Eye (tissue), 1 donor: ENCODE results near the gene TBC1D8B.
"Not testable (repeated sequence)": the region's sequence is repeated elsewhere in the genome, so short reads cannot be mapped to it uniquely, and the experiment has no call there.

ENCODE experiments used
- DNase-seq: peaks from one replicate; pipeline ENCODE4 v3.0.0-alpha.2; 2015

TBC1D8B gene

DNA sequence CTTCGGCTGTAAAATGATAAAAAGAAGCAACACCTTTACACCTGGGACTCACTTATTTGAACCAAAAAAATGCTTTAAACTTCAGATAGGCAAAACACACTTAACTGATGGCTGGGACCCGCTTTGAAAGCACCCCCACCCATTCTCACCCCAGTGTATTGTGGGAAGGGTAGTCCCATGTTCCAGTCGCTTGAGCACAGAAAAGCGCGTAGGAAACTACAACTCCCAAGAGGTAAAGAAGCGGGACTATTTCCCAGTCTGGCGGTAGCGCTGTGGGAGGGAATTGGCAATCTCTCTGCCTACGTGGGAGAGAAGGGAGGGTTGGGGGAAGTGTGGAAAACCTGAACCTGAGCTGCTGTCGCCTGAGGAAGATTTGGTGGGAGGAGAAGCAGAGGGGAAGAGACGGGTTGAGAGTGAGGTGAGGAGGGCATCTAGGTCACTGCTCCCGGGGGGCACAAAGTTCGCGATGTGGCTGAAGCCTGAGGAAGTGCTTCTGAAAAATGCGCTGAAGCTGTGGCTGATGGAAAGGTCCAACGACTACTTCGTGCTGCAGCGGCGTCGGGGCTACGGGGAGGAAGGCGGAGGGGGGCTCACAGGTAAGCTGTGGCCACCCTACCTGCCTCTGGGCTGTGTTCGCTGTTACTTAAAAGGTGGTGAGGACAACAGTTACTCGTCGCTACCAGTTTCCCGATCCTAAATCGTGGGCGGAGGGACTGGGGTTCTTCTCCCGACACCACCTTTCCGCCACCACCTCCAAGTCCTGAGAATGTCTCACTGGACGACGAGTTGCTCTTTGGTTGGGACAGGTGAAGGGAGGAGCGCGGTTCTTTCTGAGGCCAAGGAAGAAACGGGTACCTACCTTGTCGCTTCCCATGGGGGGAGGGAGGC is at the start of gene TBC1D8B:
Gene TBC1D8B, plus strand, starts transcription at position 286 of the 888 bp plus-strand sequence. Its CDS starts 181 bp downstream, at position 467.
- peak; percentile 91 for DNase-seq

DNA sequence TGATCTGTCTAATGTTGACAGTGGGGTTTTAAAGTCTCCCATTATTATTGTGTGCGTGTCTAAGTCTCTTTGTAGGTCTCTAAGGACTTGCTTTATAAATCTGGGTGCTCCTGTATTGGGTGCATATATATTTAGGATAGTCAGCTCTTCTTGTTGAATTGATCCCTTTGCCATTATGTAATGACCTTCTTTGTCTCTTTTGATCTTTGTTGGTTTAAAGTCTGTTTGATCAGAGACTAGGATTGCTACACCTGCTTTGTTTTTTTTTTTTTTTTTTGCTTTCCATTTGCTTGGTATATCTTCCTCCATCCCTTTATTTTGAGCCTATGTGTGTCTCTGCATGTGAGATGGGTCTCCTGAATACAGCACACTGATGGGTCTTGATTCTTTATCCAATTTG is 33.2 kb upstream of the TBC1D8B start:
- not testable (repeated sequence) for DNase-seq

DNA sequence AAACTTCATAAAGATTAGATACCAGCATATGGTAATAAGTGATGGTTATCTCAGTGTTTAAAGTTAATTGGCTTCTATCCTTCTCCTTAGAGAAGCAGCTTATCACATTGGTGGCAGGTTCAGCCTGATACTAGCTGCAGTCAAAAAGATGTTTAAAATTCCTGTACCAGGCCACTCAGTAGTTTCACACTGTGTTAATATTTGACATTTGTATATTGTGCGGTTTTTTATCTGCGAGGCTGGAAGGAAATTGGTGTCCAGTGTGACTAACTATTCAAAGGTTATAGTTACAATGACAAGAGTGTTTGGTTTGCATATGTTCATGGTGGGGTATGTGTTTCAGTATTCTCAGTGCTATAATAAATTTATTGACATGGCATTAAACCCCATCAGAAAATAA is 27.5 kb upstream of the TBC1D8B start:
- no peak for DNase-seq

DNA sequence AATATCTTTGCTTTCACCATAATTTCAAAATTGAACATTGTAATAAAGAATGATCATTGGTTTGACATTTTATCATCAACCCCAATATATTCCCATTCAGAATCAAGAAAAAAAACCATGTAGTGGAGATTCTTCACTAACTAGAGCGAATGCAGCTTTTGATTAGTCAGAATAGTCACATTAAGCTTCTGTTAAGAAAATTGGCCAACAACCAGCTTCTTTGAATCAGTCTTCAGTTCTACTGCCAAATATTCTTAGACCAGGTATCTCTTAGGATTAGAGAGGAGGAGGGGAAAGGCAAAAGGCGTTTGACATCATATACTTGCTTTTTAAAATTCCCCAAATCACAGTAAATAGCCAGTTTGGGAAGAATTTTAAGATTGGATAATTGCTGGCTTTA is 22.2 kb upstream of the TBC1D8B start:
- DNase-seq, result no peak

DNA sequence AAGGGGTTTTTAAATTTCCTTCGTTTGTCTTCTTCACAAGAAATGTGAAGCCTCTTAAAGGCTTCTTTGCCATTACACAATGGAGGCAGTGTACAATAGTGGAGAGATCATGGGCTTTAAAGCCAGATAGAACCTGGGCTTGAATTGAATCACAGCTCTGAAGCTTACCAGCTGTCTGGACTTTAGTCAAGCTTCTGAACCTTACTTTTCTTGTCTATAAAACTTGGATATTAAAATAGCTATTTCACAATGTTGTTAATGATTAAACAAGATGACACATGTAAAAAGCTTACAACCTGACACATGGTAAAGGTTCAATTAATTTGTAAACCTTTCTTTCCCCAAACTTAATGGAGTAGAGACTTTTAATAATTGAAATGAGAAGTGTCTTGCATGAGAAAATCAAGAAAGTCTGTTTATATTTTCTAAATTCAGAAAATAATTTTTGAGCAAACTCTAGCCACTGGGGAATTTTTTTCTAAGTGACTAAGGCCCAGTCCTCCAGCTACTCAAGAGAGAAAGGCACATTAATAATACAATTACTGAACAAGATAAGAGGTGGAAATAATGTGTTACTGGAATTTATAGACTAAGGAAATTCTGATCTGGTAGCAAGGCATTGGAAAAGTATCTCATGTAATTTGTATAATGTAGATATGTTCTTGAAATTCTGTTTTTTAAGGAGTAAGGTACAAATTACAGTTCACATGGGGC is 21.7 kb upstream of the TBC1D8B start:
- DNase-seq, result no peak

DNA sequence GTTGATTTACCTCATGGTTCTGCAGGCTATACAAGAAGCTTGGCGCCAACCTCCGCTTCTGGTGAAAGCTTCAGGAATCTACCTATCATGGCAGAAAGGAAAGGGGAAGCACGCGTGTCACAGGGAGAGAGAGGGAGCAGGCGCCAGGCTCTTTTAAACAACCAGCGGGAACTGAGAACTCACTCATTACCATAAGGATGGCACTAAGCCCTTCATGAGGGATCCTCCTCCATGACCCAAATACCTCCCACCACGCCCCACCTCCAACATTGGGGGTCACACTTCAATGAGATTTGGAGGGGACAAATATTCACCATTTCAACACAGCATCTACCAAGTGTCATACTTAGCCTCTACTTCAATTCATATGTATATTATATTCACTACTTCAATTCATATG is 18.8 kb upstream of the TBC1D8B start:
- DNase-seq, result no peak

DNA sequence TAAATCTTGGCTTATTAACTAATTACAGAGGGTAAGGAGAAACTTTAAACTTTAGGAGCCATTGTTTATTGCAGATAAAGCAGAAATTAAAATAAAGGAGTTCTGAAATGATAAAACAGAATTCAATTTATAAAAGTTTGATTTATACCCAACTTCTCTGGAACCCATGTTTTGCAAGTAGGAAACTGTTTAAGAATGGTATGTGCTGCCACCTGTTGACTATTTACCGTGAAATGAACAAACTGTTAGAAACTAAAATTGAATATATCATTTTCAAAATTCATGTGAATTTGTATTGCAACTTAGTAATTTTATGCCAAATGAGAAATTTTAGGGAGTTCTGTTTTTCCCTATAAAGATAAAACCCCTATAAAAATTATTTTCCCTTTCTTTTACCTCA is 11.0 kb upstream of the TBC1D8B start:
- peak; percentile 13 for DNase-seq

DNA sequence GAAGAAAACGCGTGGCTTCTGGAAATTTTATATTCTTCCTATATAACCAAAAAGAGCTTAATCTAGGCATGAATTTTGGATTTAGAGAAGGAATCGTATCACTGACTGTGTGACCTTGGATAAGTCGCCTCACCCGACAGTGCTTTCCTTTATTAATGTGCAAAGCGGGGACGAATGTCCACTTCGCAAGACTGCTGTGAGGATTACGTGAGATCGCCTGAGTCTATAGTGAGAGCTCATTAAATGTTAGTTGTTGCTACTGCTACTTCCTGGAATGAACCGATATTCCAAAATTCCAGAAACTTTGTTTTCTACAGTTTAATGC is 448 bp upstream of the TBC1D8B start:
- DNase-seq, result no peak

DNA sequence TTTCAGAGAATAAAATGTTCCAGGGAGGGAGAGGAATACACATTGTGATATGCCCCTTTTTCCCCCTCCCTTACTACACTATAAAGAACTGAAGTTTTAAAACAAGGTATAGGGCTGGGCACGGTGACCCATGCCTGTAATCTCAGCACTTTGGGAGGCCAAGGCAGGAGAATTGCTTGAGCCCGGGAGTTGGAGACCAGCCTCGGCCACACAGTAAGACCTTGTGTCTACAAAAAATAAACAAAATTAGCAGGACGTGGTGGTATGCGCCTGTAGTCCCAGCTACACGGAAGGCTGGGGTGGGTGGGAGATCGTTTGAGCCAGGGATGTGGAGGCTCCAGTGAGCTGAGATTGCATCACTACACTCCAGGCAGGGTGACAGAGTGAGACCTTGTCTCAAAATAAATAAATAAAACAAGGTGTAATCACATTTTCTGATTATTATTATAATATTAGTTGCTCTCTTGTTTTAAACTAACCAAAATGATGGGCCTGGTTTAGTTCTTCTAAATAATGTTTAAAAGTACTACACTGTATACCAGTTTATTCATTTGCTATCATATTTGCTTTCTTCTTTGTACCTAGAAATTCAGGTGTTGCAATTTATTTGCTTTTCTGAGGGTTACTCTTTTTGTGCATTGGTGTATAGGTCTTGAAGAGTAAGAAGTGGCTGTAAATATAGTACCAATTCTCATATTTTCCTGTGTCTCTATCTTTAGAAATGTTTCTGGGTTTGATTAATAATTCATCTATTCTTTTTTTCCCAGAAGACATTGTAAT is 8.8 kb downstream of the TBC1D8B start:
- no peak for DNase-seq

DNA sequence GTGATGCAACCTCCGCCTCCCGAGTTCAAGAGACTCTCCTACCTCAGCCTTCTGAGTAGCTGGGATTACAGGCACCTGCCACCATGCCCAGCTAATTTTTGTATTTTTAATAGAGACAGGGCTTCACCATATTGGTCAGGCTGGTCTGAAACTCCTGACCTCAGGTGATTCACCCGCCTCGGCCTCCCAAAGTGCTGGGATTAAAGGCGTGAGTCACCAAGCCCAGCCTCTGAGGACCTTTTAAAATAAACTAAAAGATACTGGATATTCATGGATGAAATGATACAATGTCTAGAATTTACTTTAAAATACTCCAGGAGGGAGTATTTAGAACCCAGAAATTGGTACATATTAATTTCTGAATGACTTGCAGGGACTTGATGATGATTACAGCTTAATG is 10.5 kb downstream of the TBC1D8B start:
- DNase-seq, result not testable (repeated sequence)

DNA sequence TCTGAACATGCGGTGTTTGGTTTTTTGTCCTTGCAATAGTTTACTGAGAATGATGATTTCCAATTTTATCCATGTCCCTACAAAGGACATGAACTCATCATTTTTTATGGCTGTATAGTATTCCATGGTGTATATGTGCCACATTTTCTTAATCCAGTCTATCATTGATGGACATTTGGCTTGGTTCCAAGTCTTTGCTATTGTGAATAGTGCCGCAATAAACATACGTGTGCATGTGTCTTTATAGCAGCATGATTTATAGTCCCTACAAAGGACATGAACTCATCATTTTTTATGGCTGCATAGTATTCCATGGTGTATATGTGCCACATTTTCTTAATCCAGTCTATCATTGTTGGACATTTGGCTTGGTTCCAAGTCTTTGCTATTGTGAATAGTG is 11.6 kb downstream of the TBC1D8B start:
- DNase-seq, result not testable (repeated sequence)

DNA sequence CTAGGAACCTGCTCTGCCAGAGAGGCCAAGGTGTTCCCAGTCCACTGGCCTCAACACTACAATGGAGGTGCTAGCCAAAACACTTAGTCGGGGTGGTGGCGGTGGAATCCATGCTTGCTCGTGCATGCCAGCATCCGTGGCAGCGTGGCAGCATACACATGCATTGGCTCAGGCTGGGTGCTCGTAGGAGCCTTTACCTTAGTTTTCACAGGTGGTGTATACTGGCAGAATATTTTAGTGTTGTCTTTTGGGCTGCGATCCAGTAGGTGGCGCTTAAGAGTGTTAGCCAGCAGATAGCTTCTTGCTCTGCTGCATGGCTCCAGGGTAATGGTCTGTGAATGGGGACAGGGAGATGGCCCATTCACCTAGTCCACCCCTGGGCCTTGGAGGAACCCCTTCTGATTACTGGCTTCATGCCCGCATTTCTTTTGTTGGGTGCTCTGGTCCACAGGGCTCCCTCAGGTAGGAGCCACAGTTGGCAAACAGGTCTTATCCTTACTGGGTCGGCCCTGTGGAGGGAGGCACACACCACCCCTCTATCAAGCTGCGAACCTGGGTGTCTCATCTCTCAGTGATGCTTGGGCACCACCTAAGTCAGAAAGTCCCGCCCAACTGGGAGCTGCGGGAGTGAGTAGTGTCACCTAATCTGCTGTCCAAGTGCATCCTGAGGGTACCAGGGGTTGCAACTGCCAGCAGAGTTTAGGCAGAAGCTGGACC is 60.7 kb downstream of the TBC1D8B start:
- DNase-seq, result no peak

DNA sequence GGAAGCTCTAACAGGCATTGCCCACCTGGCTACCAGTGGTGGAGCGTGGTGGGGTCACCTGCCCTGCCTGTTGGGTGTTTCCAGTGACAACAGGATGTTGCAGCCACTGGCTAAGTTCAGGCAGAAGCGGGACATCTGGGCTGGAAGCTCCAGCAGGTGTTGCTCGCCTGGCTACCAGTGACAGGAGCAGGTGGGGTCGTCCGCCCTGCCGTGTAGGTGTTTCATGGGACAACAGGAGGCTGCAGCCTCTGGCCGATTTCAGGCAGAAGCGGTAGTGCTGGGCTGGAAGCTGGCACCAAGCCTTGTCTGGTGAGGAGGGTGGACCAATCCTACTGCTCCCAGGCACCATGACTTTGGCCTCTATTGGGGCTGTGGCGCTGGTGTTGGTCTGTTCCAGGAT is 61.2 kb downstream of the TBC1D8B start:
- no peak for DNase-seq

DNA sequence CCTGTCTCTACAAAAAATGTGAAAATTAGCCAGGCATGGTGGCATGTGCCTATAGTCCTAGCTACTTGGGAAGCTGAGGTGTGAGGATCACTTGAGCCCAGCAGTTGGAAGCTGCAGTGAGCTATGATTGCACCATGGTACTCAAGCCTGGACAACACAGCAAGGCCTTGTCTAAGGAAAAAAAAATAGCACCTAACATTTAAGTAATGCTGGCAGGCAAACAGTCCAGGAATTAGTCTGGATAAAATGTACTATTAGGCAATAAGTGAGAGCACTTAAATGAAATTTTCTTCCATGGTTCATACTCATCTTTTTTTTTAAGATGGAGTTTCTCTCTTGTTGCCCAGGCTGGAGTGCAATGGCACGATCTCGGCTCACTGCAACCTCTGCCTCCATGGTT is 70.3 kb downstream of the TBC1D8B start:
- not testable (repeated sequence) for DNase-seq

DNA sequence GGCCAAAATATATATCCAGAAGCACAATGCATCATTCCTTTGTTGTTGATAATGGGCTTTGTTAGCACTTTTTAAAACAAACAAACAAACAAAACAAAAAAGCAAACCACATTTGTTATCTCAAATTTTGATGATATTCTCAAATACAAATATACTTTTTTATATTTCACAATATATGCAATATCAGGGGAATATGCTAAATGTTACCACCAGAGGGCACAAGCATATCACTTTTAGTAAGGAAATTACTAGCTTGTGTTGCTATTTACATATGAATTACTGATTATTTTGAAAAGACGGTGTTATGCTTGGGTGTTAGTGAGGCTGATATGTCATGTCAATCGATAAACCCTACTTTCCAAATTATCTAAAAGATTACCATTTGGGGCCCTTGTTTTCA is 71.6 kb downstream of the TBC1D8B start:
- DNase-seq, result peak; percentile 9

DNA sequence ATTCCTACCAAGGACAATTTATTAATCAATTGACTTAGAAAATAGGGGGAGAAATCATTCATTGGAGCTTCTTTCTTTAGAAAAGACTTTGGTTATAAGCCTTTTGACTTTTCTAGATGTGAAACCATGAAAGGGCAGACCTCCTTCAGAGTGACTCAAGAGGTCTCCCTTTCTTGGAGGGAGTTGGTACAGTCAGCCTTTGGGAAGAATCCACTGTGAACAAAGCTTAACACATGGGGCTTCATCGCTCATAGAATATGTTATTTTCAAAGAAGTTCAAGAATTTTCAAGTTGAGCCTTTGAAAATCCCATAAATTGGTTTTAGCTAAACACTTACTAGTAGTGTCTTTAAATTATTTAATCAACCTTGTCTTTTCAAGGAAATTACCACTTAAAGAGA is 72.7 kb downstream of the TBC1D8B start:
- no peak for DNase-seq

DNA sequence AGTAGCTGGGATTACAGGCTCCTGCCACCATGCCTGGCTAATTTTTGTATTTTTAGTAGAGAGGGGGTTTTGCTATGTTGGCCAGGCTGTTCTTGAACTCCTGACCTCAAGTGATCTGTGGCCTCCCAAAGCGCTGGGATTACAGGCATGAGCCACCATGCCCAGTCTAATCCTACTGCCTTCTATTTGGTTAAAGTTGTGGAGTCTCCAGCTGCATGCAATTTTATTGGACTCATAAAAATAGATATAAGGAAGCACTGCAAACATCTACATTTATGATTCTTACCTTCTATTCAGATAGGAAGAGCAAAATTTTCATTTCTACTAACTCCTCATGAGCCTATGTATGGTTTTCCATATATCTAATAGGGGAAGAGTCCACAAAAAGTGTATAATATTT is 87.0 kb downstream of the TBC1D8B start:
- DNase-seq, result no peak

DNA sequence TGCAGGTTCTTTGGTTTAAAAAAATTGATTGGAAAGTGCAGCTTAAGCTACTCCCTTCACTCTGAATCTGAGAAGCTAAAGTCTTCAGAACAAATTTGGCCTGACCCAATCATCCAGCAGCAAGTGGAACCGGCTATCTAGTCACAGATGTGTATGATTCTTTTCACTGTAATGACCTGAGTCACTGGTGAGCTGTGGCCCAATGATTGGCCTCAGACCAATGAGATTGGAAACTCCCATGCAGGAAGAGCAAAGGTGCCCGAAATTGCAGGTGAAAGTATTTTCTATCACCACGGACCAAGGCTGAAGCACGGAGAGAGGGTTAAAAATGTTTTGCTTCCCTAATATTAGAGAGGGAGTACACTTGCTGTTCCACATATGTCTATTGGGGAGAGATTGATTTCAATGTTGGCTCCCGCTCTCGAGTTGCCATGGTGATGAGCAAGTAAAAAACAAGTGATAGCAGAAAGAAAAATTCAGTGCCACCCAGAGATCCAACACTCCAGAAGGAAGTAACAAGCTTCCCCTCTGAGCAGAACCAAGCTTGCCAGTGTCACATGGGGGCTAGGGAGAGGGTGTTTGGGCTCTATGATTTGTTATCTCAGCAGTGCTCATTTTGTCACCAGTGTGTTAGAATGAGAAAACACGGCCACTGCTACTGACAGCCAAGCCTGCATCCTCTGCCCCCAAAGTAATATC is 89.4 kb downstream of the TBC1D8B start:
- DNase-seq, result no peak

DNA sequence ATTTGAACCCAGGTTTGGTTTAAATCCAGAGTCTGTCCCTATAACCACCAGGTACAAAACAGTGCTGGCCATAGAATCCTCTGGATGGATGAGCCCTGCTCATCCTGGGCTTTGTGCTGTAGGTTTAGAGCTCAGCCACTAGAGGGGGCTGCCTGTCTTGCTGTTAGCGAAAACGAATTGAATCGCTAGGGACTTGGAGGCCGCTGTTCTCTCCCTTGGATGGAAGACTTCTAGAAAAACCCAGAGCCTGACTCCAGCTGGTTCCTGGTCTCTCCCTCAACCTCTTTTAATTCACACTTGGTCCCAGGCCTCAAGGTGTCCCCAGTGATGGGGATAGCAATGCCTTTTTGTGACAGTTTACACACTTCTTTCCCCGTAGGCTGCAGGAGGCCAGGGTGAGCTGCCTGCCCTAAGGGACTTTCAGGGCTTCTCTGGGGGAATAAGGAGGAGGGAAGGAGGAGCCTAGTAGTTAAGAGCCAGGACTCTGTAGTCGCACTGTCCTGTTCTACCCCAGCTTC is 92.0 kb downstream of the TBC1D8B start:
- peak; percentile 81 for DNase-seq

DNA sequence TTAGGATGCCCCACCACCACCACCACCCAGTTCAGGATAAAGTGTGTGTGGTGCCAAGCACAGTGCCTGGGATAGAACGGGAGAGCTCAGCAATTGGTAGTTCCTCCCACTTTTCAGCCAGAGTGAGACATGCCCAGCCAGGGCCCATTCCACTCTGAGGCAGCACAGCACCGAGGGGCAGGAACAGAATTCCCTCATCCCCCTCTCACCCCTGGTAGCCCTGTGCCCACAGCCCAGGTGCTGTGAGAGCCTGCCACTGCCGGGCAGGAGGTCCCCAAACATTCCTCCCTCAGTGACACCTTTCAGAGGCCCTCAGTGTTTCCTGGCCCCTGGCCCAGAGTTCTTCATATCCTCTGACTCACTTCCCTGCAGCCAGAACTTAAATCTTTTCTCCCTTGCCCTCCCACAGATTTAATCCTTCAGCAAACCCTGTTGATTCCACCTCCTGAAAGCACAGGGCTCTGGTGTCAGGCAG is 92.5 kb downstream of the TBC1D8B start:
- no peak for DNase-seq

DNA sequence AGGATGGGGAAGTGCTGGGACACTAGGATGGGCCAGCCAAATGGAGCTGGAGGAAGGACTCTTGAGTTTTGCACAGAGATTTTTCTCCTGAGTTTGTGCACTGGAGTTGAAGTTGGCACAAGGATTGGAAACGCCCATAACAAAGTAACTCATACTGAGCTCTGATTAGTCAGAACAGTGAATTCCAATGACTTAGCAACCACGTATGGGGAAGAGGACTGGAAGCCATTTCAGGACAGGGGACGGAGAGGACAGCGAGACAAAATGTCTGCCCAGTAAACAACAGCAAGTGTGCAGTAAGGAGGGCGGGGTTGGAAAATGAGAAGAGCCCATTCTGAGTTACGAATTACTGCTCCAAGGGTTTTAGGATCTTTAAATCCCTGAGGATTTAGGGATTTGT is 94.8 kb downstream of the TBC1D8B start:
- no peak for DNase-seq

DNA sequence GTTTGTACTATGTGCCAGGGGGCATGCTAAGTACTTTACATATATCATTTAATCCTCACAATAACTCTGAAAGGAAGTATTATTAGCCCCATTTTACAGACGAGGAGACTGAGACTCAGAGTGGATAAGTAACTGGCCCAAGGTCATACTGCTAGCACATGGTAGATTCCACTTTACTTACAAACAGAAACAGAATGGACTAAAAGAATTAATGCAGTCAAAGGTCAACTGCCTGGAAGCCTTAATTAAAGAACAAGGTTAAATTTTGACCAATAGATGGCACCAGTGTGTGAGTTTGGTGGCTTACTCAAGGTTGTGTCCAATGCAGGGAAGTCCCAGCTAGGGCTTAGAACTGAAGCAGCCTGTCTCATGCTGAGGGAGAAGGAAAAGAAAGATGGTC is 96.0 kb downstream of the TBC1D8B start:
- peak; percentile 48 for DNase-seq
